HG03460 (cell line): Measurements from ENCODE around the gene KIF16B.
"Not testable (repeated sequence)": the region's sequence is repeated elsewhere in the genome, so short reads cannot be mapped to it uniquely, and the experiment has no call there.

Source experiments
- ATAC-seq: cut with Tn5 transposase; IDR thresholded peaks from one replicate; pipeline ENCODE4 v1.9.1; 2021; ENCODE audit not compliant: unreplicated experiment

KIF16B gene

DNA sequence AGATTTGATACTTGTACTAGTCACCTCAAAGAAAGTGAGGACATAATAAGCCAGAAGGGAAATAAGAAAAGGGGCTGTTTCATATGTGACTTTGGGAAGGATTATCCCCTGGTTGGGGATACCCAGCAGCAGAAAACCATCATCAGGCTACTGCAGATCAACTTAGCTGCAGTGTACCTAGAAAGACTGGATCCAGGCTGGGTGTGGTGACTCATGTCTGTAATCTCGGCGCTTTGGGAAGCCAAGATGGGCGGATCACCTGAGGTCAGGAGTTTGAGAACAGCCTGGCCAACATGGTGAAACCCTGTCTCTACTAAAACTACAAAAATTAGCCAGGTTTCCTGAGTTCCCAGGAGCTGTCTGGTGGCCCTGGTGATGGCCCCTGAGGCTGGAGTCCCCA is 23.2 kb upstream of the KIF16B start:
- not testable (repeated sequence) for ATAC-seq

DNA sequence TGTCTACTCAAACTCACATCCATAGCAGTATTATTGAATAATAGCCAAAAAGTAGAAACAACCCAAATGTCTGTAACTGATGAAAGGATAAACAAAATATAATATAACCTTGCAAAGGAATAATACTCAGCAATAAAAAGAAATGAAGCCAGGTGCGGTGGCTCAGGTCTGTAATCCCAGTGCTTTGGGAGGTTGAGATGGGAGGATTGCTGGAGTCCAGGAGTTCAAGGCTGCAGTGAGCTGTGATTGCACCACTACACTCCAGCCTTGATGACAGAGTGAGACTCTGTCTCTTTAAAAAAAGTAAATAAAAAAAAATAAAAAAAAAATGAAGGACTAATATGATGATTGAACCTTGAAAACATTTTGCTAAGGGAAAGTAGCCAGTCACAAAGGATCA is 22.1 kb upstream of the KIF16B start:
- ATAC-seq: no peak

DNA sequence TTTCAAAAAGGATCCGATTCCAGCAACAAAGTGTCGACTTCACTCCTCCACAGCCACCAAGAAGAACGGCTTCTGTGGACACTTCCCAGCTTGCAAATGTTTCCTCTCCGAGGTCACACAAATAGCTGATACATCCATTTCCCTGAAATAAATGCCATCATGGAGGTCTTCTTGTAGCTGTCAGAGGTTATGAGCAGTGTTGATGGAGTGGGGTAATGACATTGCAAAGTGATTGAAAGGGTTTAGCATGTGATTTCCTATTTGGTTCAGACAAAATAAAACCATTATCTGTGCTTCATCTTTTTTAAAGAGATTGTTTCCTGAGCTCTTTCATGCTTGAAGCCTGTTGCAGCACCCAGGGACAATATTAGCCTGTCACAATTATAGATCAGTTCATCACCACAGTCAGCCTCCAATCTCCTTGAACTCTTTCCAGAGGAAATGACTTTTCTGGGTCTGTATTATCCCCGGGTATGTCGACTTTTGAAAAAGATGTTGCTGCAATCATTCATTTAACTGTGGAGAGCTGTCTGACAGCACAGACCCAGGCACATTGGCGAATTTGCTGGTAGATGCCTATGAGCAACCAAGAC is 16.9 kb upstream of the KIF16B start:
- ATAC-seq: no peak

GRCh38 chr20:16589623-16590022 is 16.4 kb upstream of the KIF16B start:
- no peak for ATAC-seq

DNA sequence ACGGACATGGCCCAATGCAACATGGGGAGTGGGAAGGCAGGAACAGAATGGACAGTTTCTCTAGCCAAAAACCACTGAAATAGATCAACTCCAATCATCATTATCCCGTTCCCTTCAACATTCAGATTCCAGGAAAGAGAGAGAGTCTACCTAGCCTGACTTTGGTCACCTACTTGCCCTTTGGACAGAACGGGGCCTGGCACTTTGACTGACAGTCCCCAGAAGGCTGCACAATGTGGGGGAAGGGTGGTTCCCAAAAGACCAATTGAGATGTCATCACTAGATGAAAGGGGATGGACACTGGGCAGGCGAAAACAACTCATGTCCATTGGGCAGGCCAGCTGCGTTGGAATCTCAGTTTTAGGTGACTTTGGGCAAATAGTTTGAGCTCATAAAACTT is 15.0 kb upstream of the KIF16B start:
- no peak for ATAC-seq

GRCh38 chr20:16587066-16587465 is 13.8 kb upstream of the KIF16B start:
- no peak for ATAC-seq

DNA sequence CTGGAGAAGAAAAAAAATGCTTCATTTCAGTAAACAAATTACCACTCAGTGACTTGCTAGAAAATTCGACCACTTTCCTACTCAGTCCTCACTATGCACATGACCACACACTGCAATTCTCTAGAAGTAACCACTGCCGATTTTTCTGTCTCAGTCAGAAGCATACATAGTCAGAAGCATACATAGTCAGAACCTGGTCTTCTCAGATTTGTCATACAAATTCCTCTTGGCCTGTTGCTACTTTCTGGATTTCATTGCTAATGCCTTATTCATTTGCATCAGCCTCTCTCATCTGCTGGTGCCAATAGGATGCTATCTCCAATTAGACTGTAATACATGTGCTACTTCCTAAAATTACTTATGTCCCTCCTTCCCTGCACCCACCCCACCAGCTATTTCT is 10.2 kb upstream of the KIF16B start:
- ATAC-seq: no peak

GRCh38 chr20:16581241-16581640 is 8.0 kb upstream of the KIF16B start:
- ATAC-seq: no peak

- ATAC-seq: no peak
These were observed 7.4 kb upstream of the KIF16B start for GRCh38 chr20:16580620-16581019.

DNA sequence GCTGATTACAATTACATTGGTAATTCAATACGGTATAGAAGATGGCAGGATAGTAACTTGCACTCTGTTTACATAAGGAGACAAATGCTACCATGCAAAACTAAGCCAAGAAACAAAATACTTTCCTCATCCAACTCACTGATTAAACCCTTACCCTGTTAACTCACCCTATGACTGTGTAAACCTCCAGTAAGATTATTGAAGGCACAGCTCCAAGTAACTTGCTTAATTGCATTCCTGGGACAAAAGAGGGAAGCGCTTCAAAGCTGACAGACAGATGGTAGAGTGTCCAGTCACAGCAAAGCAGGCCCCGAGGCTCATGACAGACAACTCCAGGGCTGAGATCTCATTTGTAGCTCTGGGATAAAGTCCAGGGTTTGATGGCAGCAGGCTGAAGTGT is 6.9 kb upstream of the KIF16B start:
- ATAC-seq: no peak

- no peak for ATAC-seq
These were observed 3.0 kb upstream of the KIF16B start for GRCh38 chr20:16576219-16576618.

DNA sequence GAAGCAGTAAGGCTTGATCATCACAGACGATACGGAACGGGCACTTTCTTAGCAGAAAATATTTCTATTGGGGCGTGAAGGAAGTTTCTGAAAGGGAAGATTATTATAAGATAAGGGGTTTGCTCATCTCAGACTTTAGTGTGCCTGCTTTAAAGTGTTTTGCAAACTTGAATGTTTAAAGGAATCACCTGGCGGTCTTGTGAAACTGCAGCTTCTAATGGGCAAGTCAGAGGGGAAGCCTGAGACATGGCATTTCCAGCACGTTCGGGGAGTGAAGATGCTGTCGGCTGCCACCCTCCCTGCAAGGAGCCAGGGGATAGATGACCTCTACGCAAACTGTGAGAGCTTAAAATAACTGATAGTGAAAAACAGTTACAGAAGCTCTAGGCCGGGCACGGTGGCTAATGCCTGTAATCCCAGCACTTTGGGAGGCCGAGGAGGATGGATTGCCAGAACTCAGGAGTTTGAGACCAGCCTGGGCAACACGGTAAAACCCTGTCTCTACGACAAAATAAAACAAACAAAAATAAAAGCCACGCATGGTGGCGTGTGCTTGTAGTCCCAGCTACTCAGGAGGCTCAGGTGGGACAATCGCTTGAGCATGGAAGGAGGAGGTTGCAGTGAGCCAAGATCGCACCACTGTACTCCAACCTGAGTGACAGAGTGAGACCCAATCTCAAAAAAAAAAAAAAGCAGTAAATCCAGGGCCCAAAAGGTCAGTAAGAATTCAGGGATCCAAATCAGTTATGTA is 2.3 kb upstream of the KIF16B start:
- ATAC-seq: no peak

GRCh38 chr20:16574656-16575355 is 1.6 kb upstream of the KIF16B start:
- ATAC-seq: peak; percentile 61

DNA sequence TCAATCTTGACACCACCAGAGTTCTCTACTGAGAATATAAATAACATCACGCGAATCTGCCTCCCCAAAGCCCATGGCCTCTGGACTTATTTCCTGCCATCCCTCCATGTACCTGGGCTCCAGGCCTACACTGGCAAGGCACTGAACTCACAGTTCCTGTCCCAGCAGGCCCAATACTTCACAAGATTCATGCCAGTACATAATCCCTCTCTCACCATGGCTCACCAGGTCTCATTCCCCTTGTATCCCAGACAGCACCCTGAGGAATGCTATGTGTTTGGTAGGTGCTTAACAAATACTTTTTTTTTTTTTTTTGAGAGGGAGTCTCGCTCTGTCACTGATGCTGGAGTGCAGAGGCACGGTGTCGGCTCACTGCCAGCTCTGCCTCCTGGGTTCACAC is 1.9 kb downstream of the KIF16B start:
- ATAC-seq: no peak

GRCh38 chr20:16569246-16570153 is 3.7 kb downstream of the KIF16B start:
- ATAC-seq: no peak

- no peak for ATAC-seq
These were observed 7.2 kb downstream of the KIF16B start for GRCh38 chr20:16566080-16566479.

- ATAC-seq: not testable (repeated sequence)
These were observed 9.2 kb downstream of the KIF16B start for GRCh38 chr20:16564079-16564478.

DNA sequence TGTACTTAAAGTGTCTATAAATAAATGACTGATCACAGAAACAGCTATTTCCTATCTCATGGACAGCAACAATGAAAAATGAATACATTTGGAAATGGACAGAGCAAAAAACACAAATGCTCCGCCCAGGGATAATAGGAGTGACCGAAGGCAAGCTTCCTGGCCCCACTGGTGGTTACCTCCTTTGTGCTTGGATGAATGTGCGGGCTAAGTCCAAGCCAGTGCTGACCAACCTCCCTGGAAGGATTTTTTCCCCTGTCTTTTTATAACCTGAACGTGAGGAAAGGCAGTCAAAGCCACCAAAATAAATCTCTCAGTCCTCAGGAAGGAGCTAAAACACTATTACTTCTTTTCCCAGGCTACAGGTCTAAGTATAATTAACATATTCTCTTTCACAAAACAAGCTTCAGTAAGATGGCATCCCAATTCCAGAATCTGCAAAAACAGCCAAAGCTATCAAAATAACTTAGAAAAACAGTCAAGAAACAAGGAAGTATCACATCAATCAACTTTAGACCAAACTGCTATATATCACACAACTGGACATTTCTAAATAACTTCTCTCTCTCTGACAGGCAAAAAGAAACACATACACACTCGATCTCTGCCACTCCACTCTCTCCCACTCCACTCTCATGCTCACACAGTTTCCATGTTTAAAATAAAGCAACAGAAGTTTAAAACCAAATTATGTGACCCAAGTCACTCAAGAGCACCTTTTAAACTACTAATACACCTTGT is 10.0 kb downstream of the KIF16B start:
- no peak for ATAC-seq

- ATAC-seq: no peak
These were observed 11.0 kb downstream of the KIF16B start for GRCh38 chr20:16562259-16562658.

DNA sequence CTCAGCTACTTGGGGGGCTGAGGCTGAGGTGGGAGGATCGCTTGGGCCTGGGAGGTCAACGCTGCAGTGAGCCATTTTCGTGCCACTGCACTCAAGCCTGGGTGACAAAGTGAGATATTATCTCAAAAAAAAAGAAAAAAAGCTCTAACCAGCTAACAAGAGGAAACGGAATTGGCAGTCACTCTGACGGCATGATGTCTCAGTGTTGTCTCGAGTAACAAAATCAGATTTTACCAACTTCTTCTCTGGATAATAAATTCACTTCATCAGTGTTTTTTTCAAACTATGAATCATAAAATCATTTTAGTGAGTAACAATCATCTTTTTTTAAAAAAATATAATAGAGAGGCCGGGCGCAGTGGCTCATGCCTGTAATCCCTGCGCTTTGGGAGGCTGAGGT is 12.6 kb downstream of the KIF16B start:
- no peak for ATAC-seq

- ATAC-seq: no peak
These were observed 13.0 kb downstream of the KIF16B start for GRCh38 chr20:16560216-16560615.
